GM23248 (cell line): ENCODE data around the gene ATP1A2. TPM values are rescaled to one million over a fixed set of nuclear protein-coding genes. Genes with fewer than 3 reads are reported as not detected.

Experiments
- DNase-seq: peaks from one replicate; pipeline ENCODE4 v3.0.0-alpha.2; 2015
- H2AFZ ChIP-seq: fragments of 200-600 bp; sonication (generic); 2 replicates; pipeline ENCODE4 v1.6.1; 2016; ENCODE audit warnings: antibody characterized with exemption
- H3F3A ChIP-seq: fragments of 200-600 bp; sonication (generic); 2 replicates; pipeline ENCODE4 v1.6.1; 2016; ENCODE audit warnings: mild to moderate bottlenecking, antibody characterized with exemption, mixed run types; ENCODE audit not compliant: insufficient read depth
- H3K27ac ChIP-seq: fragments of 200-600 bp; sonication (generic); 2 replicates; pipeline ENCODE4 v1.5.1; 2016; ENCODE audit warnings: mild to moderate bottlenecking
- H3K27me3 ChIP-seq: fragments of 200-600 bp; sonication (generic); replicated peaks from 2 replicates; pipeline ENCODE4 v1.6.1; 2016; ENCODE audit warnings: mild to moderate bottlenecking; ENCODE audit not compliant: insufficient read depth
- H3K36me3 ChIP-seq: fragments of 200-600 bp; sonication (generic); 2 replicates; pipeline ENCODE4 v1.6.1; 2016; ENCODE audit warnings: low read depth, mild to moderate bottlenecking
- H3K4me1 ChIP-seq: fragments of 200-600 bp; sonication (generic); 2 replicates; pipeline ENCODE4 v1.6.1; 2016; ENCODE audit warnings: mild to moderate bottlenecking; ENCODE audit not compliant: insufficient read depth
- H3K4me2 ChIP-seq: fragments of 200-600 bp; sonication (generic); one replicate; pipeline ENCODE4 v1.6.1; 2016; ENCODE audit warnings: mild to moderate bottlenecking; ENCODE audit not compliant: unreplicated experiment
- H3K4me3 ChIP-seq: fragments of 200-600 bp; sonication (generic); 2 replicates; pipeline ENCODE4 v1.5.1; 2016; ENCODE audit warnings: mild to moderate bottlenecking
- H3K79me2 ChIP-seq: fragments of 200-600 bp; sonication (generic); 2 replicates; pipeline ENCODE4 v1.6.1; 2016; ENCODE audit warnings: mild to moderate bottlenecking; ENCODE audit not compliant: insufficient read depth
- H3K9ac ChIP-seq: fragments of 200-600 bp; sonication (generic); 2 replicates; pipeline ENCODE4 v1.6.1; 2016; ENCODE audit warnings: mild to moderate bottlenecking
- H3K9me2 ChIP-seq: fragments of 200-600 bp; sonication (generic); 2 replicates; pipeline ENCODE4 v1.6.1; 2016; ENCODE audit warnings: mixed run types, mild to moderate bottlenecking, moderate library complexity; ENCODE audit not compliant: insufficient read depth
- H3K9me3 ChIP-seq: fragments of 200-600 bp; sonication (generic); one replicate; pipeline ENCODE4 v1.6.1; 2017; ENCODE audit warnings: low read depth
- H4K20me1 ChIP-seq: fragments of 200-600 bp; sonication (generic); 2 replicates; pipeline ENCODE4 v1.6.0; 2016; ENCODE audit not compliant: insufficient read depth
- EZH2 ChIP-seq: fragments of 200-600 bp; sonication (generic); IDR thresholded peaks from 2 replicates; pipeline ENCODE4 v1.6.1; 2018; ENCODE audit warnings: antibody characterized with exemption, mild to moderate bottlenecking; ENCODE audit not compliant: insufficient read depth, poor library complexity, severe bottlenecking
- EZH2phosphoT487 ChIP-seq: fragments of 200-600 bp; sonication (generic); IDR thresholded peaks from 2 replicates; pipeline ENCODE4 v1.6.1; 2018; ENCODE audit warnings: antibody characterized with exemption, moderate library complexity, mild to moderate bottlenecking, low read depth; ENCODE audit not compliant: insufficient read depth
- WGBS, 2 experiments: methylation state at CpG; one replicate each; pipeline ENCODE4 v1.1.6; 2015 to 2017; ENCODE audit warnings: low lambda C conversion rate in 2 of 2, low coverage in 1 of 2; ENCODE audit errors: missing lambda C conversion rate in 2 of 2; 5-methylcytosine and 5-hydroxymethylcytosine counted together
- in situ Hi-C: fragments of 300-500 bp; cut with MboI; formaldehyde crosslinking; loops from 2 replicates; pipeline ENCODE4 v1.15.0; 2020
- polyA plus RNA-seq: library from polyadenylated mRNA; unstranded; fragments of >200 nt; fragmentation: Nextera tagmentation; extraction: Ambion mirVana; gene quantifications from 2 replicates; pipeline ENCODE4 v1.2.1, GENCODE V29; 2016
- total RNA-seq: library from RNA; depleted of rRNA; stranded (reverse); fragments of >200 nt; shearing (Covaris generic); gene quantifications from 2 replicates; pipeline ENCODE4 v1.2.3, GENCODE V29; 2014

Gene ATP1A2
- total and polyA plus RNA-seq, 2 experiments from 2014 or later = 0.11 to 0.14 TPM

- in situ Hi-C loops = no loop called here
- Histone ChIP-seq H3K9me2 (no peaks in the 10 kb centered on the region), H3K4me2 (no peak overlapping the region), H2AFZ (no peak overlapping the region), H3K36me3 (no peaks in the 10 kb centered on the region), H3F3A (no peaks in the 10 kb centered on the region), H3K9ac (no peak overlapping the region), H3K9me3 (no peaks in the 10 kb centered on the region), H4K20me1 (no peaks in the 10 kb centered on the region), H3K4me3 (no peak overlapping the region), H3K27ac (no peak overlapping the region), H3K79me2 (no peaks in the 10 kb centered on the region), H3K27me3 (no peaks in the 10 kb centered on the region), H3K4me1 (0 out of 2 replicates have a peak, but pooled peaks cover 3% of the 10 kb centered on the region)
- DNase-seq = no peak
- no peak for TF ChIP-seq EZH2phosphoT487
- WGBS, 2 experiments = 73 to 76% methylated on average over 12 of the region's 12 CpGs
Observed at GRCh38 chr1:160166166-160166868, 50.8 kb downstream of the ATP1A2 start.

GRCh38 chr1:160167056-160167455 is 51.5 kb downstream of the ATP1A2 start:
- no peak overlapping the region for H3K27ac ChIP-seq

GRCh38 chr1:160167580-160167979 is 52.0 kb downstream of the ATP1A2 start:
- Histone ChIP-seq H4K20me1 (no peaks in the 10 kb centered on the region), H3K9me2 (no peaks in the 10 kb centered on the region), H3K4me3 (no peak overlapping the region), H3K4me2 (no peak overlapping the region), H2AFZ (no peak overlapping the region), H3K9ac (no peak overlapping the region), H3K4me1 (peaks cover 8% of the 10 kb centered on the region), H3K9me3 (no peaks in the 10 kb centered on the region), H3K79me2 (no peaks in the 10 kb centered on the region), H3K27me3 (no peaks in the 10 kb centered on the region), H3K36me3 (no peaks in the 10 kb centered on the region), H3F3A (no peaks in the 10 kb centered on the region), H3K27ac (no peak overlapping the region)
- TF ChIP-seq EZH2phosphoT487 (no peak), EZH2 (no peak)
- in situ Hi-C loops = no loop called here
- DNase-seq = peak; percentile 49
- WGBS, 2 experiments = 81 to 83% methylated on average over 6 of the region's 6 CpGs

More at GRCh38 chr1:160167056-160167455, 51.5 kb downstream of the ATP1A2 start:
- no peaks in the 10 kb centered on the region for H4K20me1 ChIP-seq
- no peak overlapping the region for H3K9ac ChIP-seq
- no peak for DNase-seq
- no peak for TF ChIP-seq EZH2
- TF ChIP-seq EZH2phosphoT487 = no peak
- no peaks in the 10 kb centered on the region for H3K9me2 ChIP-seq
- WGBS, 2 experiments = 80 to 89% methylated on average over 4 of the region's 4 CpGs
- peaks cover 8% of the 10 kb centered on the region for H3K4me1 ChIP-seq
- H3F3A ChIP-seq = no peaks in the 10 kb centered on the region
- H2AFZ ChIP-seq = no peak overlapping the region
- H3K4me3 ChIP-seq = no peak overlapping the region
- H3K79me2 ChIP-seq = no peaks in the 10 kb centered on the region
- in situ Hi-C loops = no loop called here
- no peak overlapping the region for H3K4me2 ChIP-seq
- H3K36me3 ChIP-seq = no peaks in the 10 kb centered on the region
- H3K27me3 ChIP-seq = no peaks in the 10 kb centered on the region
- H3K9me3 ChIP-seq = no peaks in the 10 kb centered on the region

GRCh38 chr1:160168016-160168415 is 52.5 kb downstream of the ATP1A2 start:
- Histone ChIP-seq H3K27ac (no peak overlapping the region), H3F3A (no peaks in the 10 kb centered on the region), H3K9me3 (no peaks in the 10 kb centered on the region), H3K27me3 (no peaks in the 10 kb centered on the region), H3K4me1 (peaks cover 8% of the 10 kb centered on the region), H3K4me3 (no peak overlapping the region), H4K20me1 (no peaks in the 10 kb centered on the region), H3K9ac (no peak overlapping the region), H3K36me3 (no peaks in the 10 kb centered on the region), H3K9me2 (no peaks in the 10 kb centered on the region), H3K4me2 (no peak overlapping the region), H2AFZ (no peak overlapping the region), H3K79me2 (no peaks in the 10 kb centered on the region)
- in situ Hi-C loops = no loop called here
- no peak for TF ChIP-seq EZH2phosphoT487
- no peak for TF ChIP-seq EZH2
- 70 to 73% methylated on average over 5 of the region's 5 CpGs for WGBS, 2 experiments
- no peak for DNase-seq
